Activated CD4-positive, CD25-positive, alpha-beta regulatory T cell treated with anti-CD3 and anti-CD28 coated beads, Interleukin-2, amount 50 U/mL, for 72 hours (primary cell): ENCODE data around the gene ITGB7.
A peak's percentile ranks its signal among the peaks of the same experiment; 100 is the strongest.
"Not testable (repeated sequence)": the region's sequence is repeated elsewhere in the genome, so short reads cannot be mapped to it uniquely, and the experiment has no call there.

Experiments used
- DNase-seq: peaks from one replicate; pipeline ENCODE4 v3.0.0; 2021

Gene ITGB7

GRCh38 chr12:53193985-53194716, 12.9 kb downstream of the ITGB7 start:
- no peak for DNase-seq

GRCh38 chr12:53193040-53193439, 14.0 kb downstream of the ITGB7 start:
- no peak for DNase-seq

- no peak for DNase-seq
Observed at GRCh38 chr12:53192531-53193021, 14.5 kb downstream of the ITGB7 start.

DNA sequence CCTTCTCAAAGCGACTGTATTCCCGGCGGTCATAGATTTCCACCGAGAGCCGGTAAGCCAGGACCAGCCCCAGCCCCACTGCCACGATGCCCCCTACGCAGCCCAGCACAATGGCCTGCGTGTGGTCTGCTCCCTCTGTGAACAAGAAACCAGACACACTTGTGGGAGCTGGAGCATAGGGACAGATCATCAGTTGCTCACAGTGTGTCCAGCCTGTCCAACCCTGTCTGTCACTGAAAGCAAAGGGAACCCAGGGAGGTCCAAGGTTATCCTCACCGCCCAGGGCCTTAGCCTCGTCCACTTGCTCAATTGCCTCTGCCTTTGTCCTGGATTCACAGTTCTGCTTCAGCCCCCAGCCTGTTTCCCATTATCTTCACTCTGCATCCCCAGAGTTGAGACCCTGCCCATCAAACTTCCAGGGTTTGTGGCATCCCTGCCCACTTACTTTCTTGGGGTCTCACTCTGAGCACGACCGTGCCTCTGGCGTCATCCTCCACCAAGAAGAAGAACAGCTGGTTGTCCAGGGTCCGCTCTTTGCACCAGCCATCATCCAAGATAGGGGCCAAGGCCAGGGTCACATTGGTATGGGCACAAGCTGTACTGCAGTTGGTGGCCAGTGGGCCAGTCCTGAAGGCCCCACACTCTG, 15.0 kb downstream of the ITGB7 start:
- DNase-seq: no peak

GRCh38 chr12:53191096-53191884, 15.8 kb downstream of the ITGB7 start:
- DNase-seq: no peak

GRCh38 chr12:53190108-53190729, 16.8 kb downstream of the ITGB7 start:
- no peak for DNase-seq

- no peak for DNase-seq
Observed at GRCh38 chr12:53187145-53187899, 19.7 kb downstream of the ITGB7 start.

- DNase-seq: no peak
Observed at GRCh38 chr12:53186745-53187144, 20.3 kb downstream of the ITGB7 start.

GRCh38 chr12:53185582-53186153, 21.4 kb downstream of the ITGB7 start:
- DNase-seq: no peak

- no peak for DNase-seq
Observed at GRCh38 chr12:53184828-53185227, 22.2 kb downstream of the ITGB7 start.

- no peak for DNase-seq
Observed at GRCh38 chr12:53182903-53183302, 24.1 kb downstream of the ITGB7 start.

DNA sequence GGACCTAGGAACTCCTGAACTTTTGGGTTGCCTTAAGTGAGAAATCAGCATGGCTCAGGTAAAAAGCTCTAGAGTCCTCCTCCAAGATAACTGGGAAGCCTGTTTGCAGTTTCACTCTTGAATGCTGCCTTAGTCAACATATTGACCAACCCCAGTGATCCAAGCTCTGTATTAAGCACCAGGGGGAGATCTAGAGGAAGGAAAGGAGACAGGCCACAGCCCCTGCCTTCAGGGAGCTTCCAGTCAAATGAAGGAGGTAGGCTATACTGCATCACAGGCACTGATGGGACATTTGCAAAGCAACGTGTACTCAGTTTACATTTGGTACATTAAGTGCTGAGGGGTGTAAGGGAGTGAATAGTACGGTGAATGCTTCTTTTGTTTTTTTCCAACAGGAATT, 25.1 kb downstream of the ITGB7 start:
- DNase-seq: no peak

DNA sequence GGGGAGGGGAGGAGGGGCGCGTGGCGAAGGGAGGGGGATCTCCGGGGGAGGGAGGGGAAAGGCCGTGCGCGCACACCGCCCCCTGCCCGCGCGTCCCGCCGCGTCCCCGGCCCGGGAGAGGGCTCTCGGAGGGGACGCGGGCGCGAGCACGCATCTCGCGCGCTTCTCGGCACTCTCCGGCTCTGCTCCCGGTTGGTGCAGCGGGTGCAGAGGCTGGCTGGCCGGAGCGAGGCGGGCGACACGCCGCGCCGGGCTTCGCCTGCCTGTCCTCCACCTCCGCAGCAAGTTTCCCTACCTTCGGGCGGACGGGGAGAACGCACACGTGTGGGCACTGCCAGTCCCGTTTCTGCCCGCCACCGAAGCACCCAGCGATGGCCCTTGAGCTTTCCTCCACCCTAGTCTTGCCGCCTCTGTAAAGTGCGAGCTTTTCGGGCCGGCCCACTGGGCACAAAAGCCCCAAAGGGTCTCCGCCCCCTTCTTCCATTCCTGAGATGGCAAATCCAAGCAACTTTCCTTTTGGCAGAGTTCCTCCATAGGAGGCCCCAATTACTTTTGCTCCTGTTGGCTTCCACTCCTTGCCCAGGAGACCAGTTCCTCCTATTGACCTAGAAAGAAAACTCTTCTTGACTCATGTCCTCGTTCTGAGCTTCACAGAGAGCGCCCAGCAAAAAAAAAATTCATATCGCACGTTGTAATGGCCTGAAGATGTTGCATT, 26.0 kb downstream of the ITGB7 start:
- DNase-seq: peak; percentile 73

DNA sequence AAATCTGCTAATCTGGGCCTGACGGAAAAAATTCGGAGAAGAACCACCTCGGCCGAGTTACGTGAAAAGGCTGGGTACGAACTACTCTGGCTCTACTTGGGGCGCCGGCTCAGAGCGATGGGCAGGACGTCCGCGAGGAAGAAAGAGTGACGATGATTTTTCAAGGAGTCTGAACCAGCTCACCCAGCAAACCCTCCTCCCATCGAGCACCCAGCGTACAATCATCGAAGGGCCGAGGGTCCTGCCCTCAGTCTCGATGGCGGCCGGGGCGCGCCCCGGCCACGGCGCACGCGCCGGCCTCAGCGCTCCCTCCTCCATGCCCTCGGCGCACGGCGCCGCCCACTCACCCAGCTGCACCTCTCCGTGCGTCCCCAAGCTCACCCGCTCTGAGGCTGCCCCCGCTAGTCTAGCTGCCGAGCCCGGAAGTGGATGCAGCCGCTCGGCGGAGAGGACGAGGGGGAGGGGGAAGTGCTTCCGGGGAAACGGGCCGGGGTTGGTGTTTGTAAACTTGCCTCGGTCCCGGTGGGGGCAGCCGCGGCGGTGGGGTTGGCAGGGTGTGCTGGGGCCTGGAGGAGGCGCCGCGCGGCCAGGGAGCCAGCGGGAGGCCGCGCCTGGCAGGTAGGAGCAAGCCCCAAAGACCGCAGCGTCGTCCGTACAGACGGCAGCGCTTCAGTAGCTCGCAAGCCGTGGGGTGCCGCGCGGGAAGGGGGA, 26.7 kb downstream of the ITGB7 start, which contains the start of the genes CSAD and ZNF740:
Gene CSAD, minus strand, starts transcription at position 706 of the 711 bp plus-strand sequence. CDS start 7,455 bp downstream, outside the sequence.
Gene ZNF740, plus strand, starts transcription at position 503 of the 711 bp plus-strand sequence. CDS start 1,262 bp downstream, outside the sequence.
- peak; percentile 96 for DNase-seq

- DNase-seq: no peak
Observed at GRCh38 chr12:53179687-53180219, 27.3 kb downstream of the ITGB7 start.

DNA sequence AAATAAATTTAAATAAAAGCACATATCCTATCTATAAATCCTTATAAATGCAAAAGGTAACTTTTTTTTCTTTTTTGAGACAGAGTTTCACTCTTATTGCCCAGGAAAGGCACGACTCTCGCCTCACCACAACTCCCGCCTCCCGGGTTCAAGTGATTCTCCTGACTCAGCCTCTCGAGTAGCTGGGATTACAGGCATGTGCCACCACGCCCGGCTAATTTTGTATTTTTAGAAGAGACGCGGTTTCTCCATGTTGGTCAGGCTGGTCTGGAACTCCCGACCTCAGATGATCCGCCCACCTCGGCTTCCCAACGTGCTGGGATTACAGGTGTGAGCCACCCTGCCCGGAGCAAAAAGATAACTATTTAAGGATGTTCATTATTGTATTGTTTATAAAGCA, 28.2 kb downstream of the ITGB7 start:
- not testable (repeated sequence) for DNase-seq

GRCh38 chr12:53177447-53177846, 29.6 kb downstream of the ITGB7 start:
- not testable (repeated sequence) for DNase-seq

DNA sequence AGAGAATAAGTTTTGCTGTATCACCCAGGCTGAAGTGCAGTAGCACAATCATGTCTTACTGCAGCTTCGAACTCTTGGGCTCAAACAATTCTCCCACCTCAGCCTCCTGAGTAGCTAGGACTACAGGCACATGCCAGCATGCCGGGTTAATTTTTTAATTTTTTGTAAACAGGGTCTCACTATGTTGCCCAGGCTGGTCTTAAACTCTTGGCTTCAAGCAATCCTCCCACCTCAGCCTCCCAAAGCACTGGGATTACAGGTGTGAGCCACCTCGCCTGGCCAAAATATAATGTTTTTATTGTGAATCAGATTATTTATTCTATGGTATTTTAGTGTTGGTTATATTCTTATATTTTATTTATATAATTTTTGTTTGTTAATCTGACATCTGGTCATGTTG, 30.3 kb downstream of the ITGB7 start:
- DNase-seq: no peak

- no peak for DNase-seq
Observed at GRCh38 chr12:53174881-53175491, 32.1 kb downstream of the ITGB7 start.
